Neural cell (in vitro differentiated cells): ENCODE results near the gene EXOC2. TPM values are rescaled to one million over a fixed set of nuclear protein-coding genes. Genes with fewer than 3 reads are reported as not detected.

Source experiments
- H2AFZ ChIP-seq: fragments of 200-600, 300-800 bp; sonication (generic), shearing (Covaris generic); 2 replicates; pipeline ENCODE4 v1.6.0; 2014; ENCODE audit warnings: low read depth, mild to moderate bottlenecking, antibody characterized with exemption, low read length, moderate library complexity
- H3F3A ChIP-seq: fragments of 200-600 bp; shearing (Covaris generic); 2 replicates; pipeline ENCODE4 v1.6.1; 2016; ENCODE audit warnings: mild to moderate bottlenecking, moderate library complexity, mixed read lengths, antibody characterized with exemption, low read length; ENCODE audit not compliant: insufficient read depth, poor library complexity, severe bottlenecking
- H3K27ac ChIP-seq: fragments of 200-600, 300-800 bp; sonication (generic), shearing (Covaris generic); 2 replicates; pipeline ENCODE4 v1.5.1; 2014; ENCODE audit warnings: mild to moderate bottlenecking, low read length, moderate library complexity
- H3K27me3 ChIP-seq: fragments of 300-800, 200-600 bp; sonication (generic), shearing (Covaris generic); 2 replicates; pipeline ENCODE4 v1.6.0; 2014; ENCODE audit warnings: mild to moderate bottlenecking, low read depth, low read length, moderate library complexity; ENCODE audit not compliant: insufficient read depth
- H3K36me3 ChIP-seq: fragments of 300-800, 200-600 bp; sonication (generic), shearing (Covaris generic); 2 replicates; pipeline ENCODE4 v1.5.1; 2014; ENCODE audit warnings: mild to moderate bottlenecking, antibody characterized with exemption, low read length, moderate library complexity; ENCODE audit not compliant: insufficient read depth
- H3K4me2 ChIP-seq: fragments of 300-800, 200-600 bp; sonication (generic), shearing (Covaris generic); 2 replicates; pipeline ENCODE4 v1.6.0; 2014; ENCODE audit warnings: mild to moderate bottlenecking, low read length
- H3K4me3 ChIP-seq: fragments of 300-800, 200-600 bp; sonication (generic), shearing (Covaris generic); 2 replicates; pipeline ENCODE4 v1.5.1; 2014; ENCODE audit warnings: mild to moderate bottlenecking, low read length, moderate library complexity
- H3K79me2 ChIP-seq: fragments of 200-600 bp; shearing (Covaris generic); replicated peaks from 2 replicates; pipeline ENCODE4 v1.6.0; 2014; ENCODE audit warnings: mild to moderate bottlenecking, low read length, moderate library complexity; ENCODE audit not compliant: insufficient read depth
- H3K9ac ChIP-seq: fragments of 300-800, 200-600 bp; sonication (generic), shearing (Covaris generic); 2 replicates; pipeline ENCODE4 v1.6.1; 2016; ENCODE audit warnings: mild to moderate bottlenecking, low read length, mixed read lengths
- H3K9me2 ChIP-seq: fragments of 200-600 bp; shearing (Covaris generic); 2 replicates; pipeline ENCODE4 v1.6.1; 2016; ENCODE audit warnings: mild to moderate bottlenecking, low read length, mixed read lengths; ENCODE audit not compliant: insufficient read depth
- H3K9me3 ChIP-seq: fragments of 200-600, 300-800 bp; sonication (generic), shearing (Covaris generic); 2 replicates; pipeline ENCODE4 v1.6.1; 2016; ENCODE audit warnings: mild to moderate bottlenecking, mixed run types, low read length, moderate library complexity, mixed read lengths
- H4K20me1 ChIP-seq: fragments of 200-600 bp; shearing (Covaris generic); 2 replicates; pipeline ENCODE4 v1.6.1; 2016; ENCODE audit warnings: mild to moderate bottlenecking, mixed run types; ENCODE audit not compliant: insufficient read depth
- CTCF ChIP-seq: fragments of 450-650 bp; IDR thresholded peaks from 2 replicates; pipeline ENCODE4 v1.5.1; 2014; ENCODE audit warnings: antibody characterized with exemption, mild to moderate bottlenecking, moderate library complexity; ENCODE audit not compliant: poor library complexity, severe bottlenecking
- EP300 ChIP-seq: fragments of 450-650 bp; conservative IDR thresholded peaks from 2 replicates; pipeline ENCODE4 v1.6.1; 2014; ENCODE audit warnings: antibody characterized with exemption, mild to moderate bottlenecking, moderate library complexity; ENCODE audit not compliant: poor library complexity, severe bottlenecking
- EZH2 ChIP-seq: fragments of 200-600, 300-800 bp; shearing (Covaris generic), sonication (generic); IDR thresholded peaks from 2 replicates; pipeline ENCODE4 v1.6.1; 2014; ENCODE audit warnings: antibody characterized with exemption, low read length, borderline replicate concordance, mild to moderate bottlenecking; ENCODE audit not compliant: insufficient read depth, poor library complexity, severe bottlenecking
- MXI1 ChIP-seq: fragments of 450-650 bp; conservative IDR thresholded peaks from 2 replicates; pipeline ENCODE4 v1.6.1; 2014; ENCODE audit warnings: antibody characterized with exemption, mild to moderate bottlenecking; ENCODE audit not compliant: poor library complexity, severe bottlenecking
- POLR2AphosphoS5 ChIP-seq: IDR thresholded peaks from 2 replicates; pipeline ENCODE4 v1.6.1; 2012
- RAD21 ChIP-seq: fragments of 450-650 bp; conservative IDR thresholded peaks from 2 replicates; pipeline ENCODE4 v1.6.1; 2014; ENCODE audit warnings: antibody characterized with exemption, mild to moderate bottlenecking, moderate library complexity
- SMC3 ChIP-seq: fragments of 450-650 bp; conservative IDR thresholded peaks from 2 replicates; pipeline ENCODE4 v1.6.1; 2014; ENCODE audit warnings: antibody characterized with exemption, mild to moderate bottlenecking, moderate library complexity; ENCODE audit not compliant: poor library complexity
- TAF1 ChIP-seq: IDR thresholded peaks from 2 replicates; pipeline ENCODE4 v1.6.1; 2012; ENCODE audit warnings: low read depth
- polyA plus RNA-seq: library from polyadenylated mRNA; depleted of rRNA; stranded (reverse); fragments of >200 nt; gene quantifications from 2 replicates; pipeline ENCODE4 v1.2.3, GENCODE V29; 2014
- TF ChIP-seq, protein P1 (sequence below): IDR thresholded peaks from 2 replicates; pipeline ENCODE4 v1.6.1; 2012; ENCODE audit warnings: borderline replicate concordance

The EXOC2 gene
- polyA plus RNA-seq, 1 donor from 2014 or later: 38.6 TPM

DNA sequence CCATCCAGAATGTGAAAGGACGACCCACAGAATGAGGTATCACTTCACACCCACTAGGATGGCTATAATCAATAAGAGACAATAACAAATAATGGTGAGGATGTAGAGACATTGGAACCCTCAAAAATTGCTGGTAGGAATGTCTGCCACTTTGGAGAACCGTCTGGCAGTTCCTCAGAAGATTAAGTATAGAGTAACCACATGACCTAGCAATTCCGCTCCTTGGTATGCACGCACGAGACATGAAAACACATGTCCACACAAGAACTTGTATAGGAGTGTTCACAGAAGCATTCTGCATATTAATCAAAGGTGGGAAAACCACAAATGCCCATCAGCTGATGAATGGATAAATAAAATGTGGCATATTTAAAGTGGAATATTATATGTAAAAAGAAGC, 200.8 kb downstream of the EXOC2 start:
- H2AFZ ChIP-seq: no peak overlapping the region
- no peak for TF ChIP-seq MXI1
- no peak for TF ChIP-seq POLR2AphosphoS5
- no peak for TF ChIP-seq TAF1
- TF ChIP-seq RAD21: no peak
- no peak for TF ChIP-seq SMC3
- TF ChIP-seq CTCF: no peak
- no peak for TF ChIP-seq EP300
- TF ChIP-seq, protein P1, sequence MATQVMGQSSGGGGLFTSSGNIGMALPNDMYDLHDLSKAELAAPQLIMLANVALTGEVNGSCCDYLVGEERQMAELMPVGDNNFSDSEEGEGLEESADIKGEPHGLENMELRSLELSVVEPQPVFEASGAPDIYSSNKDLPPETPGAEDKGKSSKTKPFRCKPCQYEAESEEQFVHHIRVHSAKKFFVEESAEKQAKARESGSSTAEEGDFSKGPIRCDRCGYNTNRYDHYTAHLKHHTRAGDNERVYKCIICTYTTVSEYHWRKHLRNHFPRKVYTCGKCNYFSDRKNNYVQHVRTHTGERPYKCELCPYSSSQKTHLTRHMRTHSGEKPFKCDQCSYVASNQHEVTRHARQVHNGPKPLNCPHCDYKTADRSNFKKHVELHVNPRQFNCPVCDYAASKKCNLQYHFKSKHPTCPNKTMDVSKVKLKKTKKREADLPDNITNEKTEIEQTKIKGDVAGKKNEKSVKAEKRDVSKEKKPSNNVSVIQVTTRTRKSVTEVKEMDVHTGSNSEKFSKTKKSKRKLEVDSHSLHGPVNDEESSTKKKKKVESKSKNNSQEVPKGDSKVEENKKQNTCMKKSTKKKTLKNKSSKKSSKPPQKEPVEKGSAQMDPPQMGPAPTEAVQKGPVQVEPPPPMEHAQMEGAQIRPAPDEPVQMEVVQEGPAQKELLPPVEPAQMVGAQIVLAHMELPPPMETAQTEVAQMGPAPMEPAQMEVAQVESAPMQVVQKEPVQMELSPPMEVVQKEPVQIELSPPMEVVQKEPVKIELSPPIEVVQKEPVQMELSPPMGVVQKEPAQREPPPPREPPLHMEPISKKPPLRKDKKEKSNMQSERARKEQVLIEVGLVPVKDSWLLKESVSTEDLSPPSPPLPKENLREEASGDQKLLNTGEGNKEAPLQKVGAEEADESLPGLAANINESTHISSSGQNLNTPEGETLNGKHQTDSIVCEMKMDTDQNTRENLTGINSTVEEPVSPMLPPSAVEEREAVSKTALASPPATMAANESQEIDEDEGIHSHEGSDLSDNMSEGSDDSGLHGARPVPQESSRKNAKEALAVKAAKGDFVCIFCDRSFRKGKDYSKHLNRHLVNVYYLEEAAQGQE: no peak
- TF ChIP-seq EZH2: no peak
- H3K9me2 ChIP-seq: no peaks in the 10 kb centered on the region
- no peak overlapping the region for H3K9ac ChIP-seq
- H3F3A ChIP-seq: no peaks in the 10 kb centered on the region
- peaks cover 5% of the 10 kb centered on the region for H3K36me3 ChIP-seq
- no peak overlapping the region for H3K4me2 ChIP-seq
- no peaks in the 10 kb centered on the region for H3K9me3 ChIP-seq
- H3K27me3 ChIP-seq: no peaks in the 10 kb centered on the region
- no peak overlapping the region for H3K4me3 ChIP-seq
- H4K20me1 ChIP-seq: no peaks in the 10 kb centered on the region
- no peak overlapping the region for H3K27ac ChIP-seq
- no peaks in the 10 kb centered on the region for H3K79me2 ChIP-seq

DNA sequence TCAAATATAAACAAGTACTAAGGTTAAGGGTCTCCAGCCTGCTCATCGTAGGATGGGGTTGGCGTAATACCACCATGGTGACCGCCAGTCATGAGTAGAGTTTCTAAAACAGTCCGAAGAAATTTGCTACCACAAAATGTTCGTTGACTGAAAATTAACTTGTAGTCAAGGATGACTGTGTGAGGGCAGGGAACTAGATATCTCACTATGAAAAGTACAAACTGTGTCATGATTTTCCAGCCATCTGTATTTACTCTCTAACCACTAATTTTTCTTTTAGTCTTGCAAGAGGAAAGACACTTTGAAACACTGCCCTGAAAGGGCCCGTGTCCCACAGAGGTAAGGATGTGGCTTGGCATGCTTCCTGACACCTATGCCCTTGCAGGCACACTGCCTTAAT, 201.7 kb downstream of the EXOC2 start:
- Histone ChIP-seq H3K4me3 (no peak overlapping the region), H3K4me2 (no peak overlapping the region), H3K9me2 (no peaks in the 10 kb centered on the region), H3K27ac (no peak overlapping the region), H4K20me1 (no peaks in the 10 kb centered on the region), H3K27me3 (no peaks in the 10 kb centered on the region), H3K36me3 (peaks cover 3% of the 10 kb centered on the region), H3K79me2 (no peaks in the 10 kb centered on the region), H3K9ac (no peak overlapping the region), H3K9me3 (no peaks in the 10 kb centered on the region), H2AFZ (no peak overlapping the region), H3F3A (no peaks in the 10 kb centered on the region)
- TF ChIP-seq SMC3: no peak
- TF ChIP-seq, protein P1: no peak
- no peak for TF ChIP-seq MXI1
- TF ChIP-seq POLR2AphosphoS5: no peak
- no peak for TF ChIP-seq TAF1
- no peak for TF ChIP-seq EP300
- TF ChIP-seq CTCF: no peak
- no peak for TF ChIP-seq RAD21
- no peak for TF ChIP-seq EZH2
